Retina (tissue), 1 donor: ENCODE results near the gene CCL22.
"Not testable (repeated sequence)": the region's sequence is repeated elsewhere in the genome, so short reads cannot be mapped to it uniquely, and the experiment has no call there.

ENCODE experiments used
- DNase-seq: peaks from one replicate; pipeline ENCODE4 v3.0.0-alpha.2; 2016

Gene CCL22, protein sequence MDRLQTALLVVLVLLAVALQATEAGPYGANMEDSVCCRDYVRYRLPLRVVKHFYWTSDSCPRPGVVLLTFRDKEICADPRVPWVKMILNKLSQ

DNA sequence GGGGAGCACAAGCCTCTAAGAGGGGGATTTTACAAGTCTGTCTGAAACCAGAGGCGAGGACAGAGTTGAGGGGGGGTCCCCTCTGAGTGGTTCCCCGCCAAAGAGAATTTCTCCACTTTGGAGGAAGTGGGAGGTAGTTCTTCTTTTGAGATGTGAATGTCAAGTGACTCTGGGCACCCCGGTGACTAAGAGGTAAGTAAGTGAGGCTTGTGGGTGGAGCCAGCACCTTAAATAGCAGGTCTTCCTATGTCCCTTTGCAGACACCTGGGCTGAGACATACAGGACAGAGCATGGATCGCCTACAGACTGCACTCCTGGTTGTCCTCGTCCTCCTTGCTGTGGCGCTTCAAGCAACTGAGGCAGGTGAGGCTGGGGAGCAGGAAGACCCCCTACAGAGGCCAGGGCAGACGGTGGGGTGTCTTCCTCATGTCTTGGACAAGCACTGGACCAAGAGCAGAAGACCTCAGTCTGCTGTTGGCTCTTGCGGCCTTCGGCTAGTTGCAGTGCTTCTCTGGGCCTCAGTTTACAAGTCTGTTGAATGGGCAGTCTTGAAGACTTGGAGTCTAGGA lies at the start of gene CCL22:
TSS of gene CCL22 (plus strand) at position 257 of the 569 bp plus-strand sequence. CDS start at position 291, 34 bp downstream.
- no peak for DNase-seq

DNA sequence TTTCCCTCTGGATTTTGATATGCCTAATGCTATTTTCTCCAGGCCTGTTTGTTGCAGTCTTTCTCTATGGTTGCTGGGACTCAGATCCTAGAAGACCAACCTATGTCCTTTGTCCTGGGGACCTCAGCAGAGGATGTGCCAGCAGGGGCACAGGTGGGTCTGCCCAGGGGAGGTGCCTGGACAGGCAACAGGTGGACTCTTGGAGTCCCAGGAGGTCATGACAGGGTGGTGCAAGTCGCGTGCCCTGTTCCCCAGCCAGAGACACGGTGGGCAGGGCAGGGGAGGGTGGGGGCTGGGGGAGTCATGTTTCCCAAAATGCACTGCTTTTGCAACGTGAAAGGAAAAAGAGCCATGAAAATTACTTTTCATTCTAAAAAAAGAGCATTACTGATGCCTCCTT lies 47.8 kb upstream of the CCL22 start:
- no peak for DNase-seq

DNA sequence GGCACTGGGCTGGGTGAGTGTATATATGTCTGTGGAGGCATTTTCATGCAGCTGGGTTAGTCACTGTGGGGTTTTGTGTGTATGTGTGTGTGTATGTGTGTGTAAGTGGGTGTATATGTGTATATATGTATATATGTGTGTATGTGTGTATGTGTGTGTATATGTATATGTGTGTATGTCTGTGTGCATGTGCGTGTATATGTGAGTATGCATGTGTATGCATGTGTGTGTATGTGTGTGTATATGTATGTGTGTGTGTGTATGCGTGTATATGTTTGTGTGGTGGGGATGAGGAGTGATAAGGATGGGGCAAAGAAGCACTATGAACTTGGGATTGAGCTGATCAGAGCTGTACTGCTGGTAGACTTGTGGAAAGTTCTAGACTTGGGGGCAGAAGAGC lies 45.1 kb upstream of the CCL22 start:
- DNase-seq, result no peak

- DNase-seq, result no peak
These were observed 44.3 kb upstream of the CCL22 start for GRCh38 chr16:57314161-57314785.

- no peak for DNase-seq
These were observed 43.2 kb upstream of the CCL22 start for GRCh38 chr16:57315416-57315815.

DNA sequence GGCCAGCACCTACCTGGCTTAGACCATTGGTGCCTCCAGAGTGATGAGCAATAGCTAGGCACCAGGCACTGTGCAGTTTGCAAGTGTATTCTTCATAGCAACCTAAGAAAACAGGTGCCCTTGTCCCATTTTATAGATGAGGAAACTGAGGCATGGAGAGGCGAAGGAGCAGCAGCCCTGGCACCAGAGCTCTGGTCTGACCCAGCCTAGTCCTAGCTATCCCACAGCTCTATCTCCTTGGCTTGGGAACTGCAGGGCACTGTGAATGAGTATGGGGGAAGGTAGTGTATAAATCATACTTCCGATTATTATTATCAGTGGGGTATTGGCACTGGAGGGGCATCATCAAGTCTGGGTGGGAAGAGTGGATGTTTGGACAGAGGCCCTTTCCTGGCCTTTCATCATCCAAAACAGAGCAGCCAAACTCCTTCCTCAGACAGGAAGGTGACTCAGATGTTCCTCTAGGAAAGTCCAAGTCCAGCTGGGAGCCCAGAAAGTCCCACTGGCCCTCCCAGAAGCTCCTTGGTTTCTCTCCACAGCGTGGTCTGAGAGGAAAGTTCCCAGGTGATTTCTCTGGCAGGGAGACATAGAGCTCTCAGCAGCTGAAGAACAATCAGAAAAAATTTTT lies 42.1 kb upstream of the CCL22 start:
- no peak for DNase-seq

- no peak for DNase-seq
These were observed 40.2 kb upstream of the CCL22 start for GRCh38 chr16:57318240-57318970.

- DNase-seq, result no peak
These were observed 38.9 kb upstream of the CCL22 start for GRCh38 chr16:57319646-57320045.

GRCh38 chr16:57324749-57325148 lies 33.8 kb upstream of the CCL22 start:
- DNase-seq, result no peak

DNA sequence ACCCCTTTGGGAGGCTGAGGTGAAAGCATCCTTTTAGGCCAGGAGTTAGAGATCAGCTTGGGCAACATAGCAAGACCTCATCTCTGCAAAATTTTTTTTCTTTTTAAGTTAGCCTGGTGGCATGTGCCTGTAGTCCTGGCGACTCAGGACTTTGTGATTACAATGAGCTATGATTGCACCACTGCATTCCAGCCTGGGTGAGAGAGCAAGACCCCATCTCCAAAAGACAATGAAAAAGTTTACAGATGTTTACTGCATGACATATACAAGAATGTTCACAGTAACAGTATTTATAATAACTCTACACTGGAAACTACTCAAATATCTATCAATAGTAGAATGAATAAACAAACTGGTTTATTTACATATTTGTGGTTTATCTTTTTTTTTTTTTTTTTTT lies 33.1 kb upstream of the CCL22 start:
- DNase-seq, result no peak

DNA sequence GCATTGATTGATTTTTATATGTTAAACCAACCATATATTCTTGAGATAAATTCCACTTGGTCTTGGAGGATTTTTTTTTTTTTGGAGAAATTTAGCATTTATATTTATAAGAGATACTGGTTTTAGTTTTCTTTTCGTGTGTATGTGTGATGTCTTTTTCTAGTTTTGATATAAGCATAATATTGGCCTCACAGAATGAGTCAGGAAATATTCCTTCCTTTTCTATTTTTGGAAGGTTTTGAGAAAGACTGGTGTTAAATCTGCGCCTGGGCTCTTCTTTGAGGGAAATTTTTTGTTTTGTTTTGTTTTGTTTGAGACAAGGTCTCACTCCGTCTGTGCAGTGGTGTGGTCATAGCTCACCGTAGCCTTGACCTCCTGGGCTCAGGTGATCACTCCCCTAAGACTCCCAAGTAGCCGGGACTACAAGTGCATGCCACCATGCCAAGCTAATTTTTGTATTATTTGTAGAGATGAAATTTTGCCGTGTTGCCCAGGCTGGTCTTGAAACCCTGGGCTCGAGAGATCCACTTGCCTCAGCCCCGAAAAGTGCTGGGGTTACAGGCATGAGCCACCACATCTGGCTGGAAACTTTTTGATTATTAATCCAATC lies 28.8 kb upstream of the CCL22 start:
- no peak for DNase-seq

DNA sequence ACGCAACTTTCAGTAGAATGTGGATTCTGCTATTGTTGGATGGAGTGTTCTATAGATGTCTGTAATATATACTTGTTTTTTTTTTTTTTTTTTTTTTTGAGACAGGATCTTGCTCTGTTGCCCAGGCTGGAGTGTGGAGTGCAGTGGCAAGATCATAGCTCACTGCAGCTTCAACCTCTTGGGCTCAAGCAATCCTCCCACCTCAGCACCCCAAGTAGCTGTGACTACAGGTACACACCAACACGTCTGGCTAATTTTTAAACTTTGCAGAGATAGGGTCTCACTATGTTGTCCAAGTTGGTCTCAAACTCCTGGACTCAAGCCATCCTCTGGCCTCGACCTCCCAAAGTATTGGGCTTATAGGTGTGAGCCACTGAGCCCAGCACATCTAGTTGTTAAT lies 27.2 kb upstream of the CCL22 start:
- DNase-seq, result no peak

- DNase-seq, result no peak
These were observed 25.2 kb upstream of the CCL22 start for GRCh38 chr16:57333402-57333801.

GRCh38 chr16:57335366-57335765 lies 23.2 kb upstream of the CCL22 start:
- no peak for DNase-seq

- no peak for DNase-seq
These were observed 17.5 kb upstream of the CCL22 start for GRCh38 chr16:57341062-57341440.

- no peak for DNase-seq
These were observed 16.9 kb upstream of the CCL22 start for GRCh38 chr16:57341441-57342303.

DNA sequence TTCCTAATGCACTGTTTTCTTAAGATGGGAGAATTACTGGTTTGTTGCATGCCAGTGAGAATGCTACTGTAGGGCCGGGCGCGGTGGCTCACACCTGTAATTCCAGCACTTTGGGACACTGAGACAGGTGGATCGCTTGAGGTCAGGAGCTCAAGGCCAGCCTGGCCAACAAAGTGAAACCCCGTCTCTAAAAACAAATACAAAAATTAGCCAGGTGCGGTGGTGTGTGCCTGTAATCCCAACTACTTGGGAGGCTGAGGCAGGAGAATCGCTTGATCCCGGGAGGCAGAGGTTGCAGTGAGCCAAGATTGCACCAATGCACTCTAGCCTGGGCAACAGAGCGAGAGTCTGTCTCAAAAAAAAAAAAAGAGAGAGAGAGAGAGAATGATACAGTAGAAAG lies 16.0 kb upstream of the CCL22 start:
- DNase-seq, result not testable (repeated sequence)

- no peak for DNase-seq
These were observed 15.4 kb upstream of the CCL22 start for GRCh38 chr16:57343221-57343620.

DNA sequence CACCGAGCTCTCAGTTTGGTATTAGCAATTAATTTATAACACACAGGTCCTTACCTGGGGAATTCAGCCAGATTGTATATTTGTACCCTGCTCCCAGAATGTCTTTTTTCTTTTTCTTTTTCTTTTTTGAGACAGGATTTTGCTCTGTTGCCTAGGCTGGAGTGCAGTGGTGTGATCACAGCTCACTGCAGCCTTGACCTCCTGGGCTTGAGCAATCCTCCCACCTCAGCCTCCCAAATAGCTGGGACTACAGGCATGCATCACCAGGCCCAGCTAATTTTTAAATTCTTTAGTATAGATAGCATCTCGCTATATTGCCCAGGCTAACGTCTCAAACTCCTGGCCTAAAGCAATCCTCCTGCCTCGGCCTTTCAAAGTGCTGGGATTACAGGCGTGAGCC lies 14.5 kb upstream of the CCL22 start:
- not testable (repeated sequence) for DNase-seq

DNA sequence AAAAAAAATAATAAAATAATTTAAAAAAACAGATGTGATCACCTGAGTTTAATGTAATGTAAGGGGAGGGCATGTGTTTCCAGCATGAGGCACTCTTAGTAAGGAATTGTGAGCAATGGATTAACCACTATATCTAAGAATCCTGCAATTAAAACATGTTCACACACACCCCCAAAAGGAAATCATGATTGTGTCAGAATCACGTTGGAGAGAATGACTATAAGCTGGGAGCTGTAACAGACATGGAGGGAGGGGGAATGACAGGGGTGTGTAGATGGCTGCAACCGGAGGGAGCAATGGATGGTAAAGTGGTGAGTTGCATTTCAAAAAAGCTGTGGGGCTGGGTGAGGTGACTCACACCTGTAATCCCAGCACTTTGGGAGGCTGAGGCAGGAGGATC lies 13.6 kb upstream of the CCL22 start:
- DNase-seq, result no peak

DNA sequence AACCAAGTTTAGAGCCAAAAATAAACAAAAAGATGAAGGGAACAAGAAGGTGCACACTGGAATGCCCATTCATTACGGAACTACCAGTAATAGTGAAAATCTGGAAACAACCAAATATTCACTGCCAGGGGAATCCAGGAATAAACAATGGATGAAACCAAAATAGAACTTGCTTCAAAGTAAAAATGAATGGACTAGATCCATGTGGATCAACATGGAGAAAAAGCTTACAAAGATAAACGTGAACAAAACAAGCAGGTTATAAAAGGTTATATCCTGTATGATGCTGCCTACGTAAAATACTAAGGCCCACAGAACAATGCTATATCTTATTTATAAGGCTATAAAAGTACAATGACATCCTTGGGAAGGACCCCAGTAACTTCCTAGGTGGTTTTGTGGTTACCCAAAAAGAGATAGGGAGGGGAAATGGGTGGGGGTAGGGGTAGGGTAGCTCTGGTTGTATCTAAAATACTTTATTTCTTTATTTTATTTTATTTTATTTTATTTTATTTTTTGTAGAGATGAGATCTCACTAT lies 12.8 kb upstream of the CCL22 start:
- no peak for DNase-seq

DNA sequence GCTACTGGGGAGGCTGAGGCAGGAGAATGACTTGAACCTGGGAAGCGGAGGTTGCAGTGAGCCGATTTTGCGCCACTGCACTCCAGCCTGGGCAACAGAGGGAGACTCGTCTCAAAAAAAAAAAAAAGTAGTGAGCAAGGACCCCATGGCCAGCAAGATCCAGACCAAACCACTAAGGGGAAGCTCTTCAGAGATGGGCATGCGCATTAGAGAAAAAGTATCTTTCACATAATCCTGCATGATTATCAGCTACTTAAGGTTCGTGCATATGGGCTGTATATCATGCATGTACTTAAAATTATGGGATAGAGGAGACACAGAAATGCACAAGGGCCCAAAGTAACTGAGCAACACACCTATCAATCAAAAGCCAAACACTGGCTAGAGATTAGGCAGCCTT lies 10.7 kb upstream of the CCL22 start:
- no peak for DNase-seq
